Measurements from ENCODE around the gene PHKB.

PHKB gene

DNA sequence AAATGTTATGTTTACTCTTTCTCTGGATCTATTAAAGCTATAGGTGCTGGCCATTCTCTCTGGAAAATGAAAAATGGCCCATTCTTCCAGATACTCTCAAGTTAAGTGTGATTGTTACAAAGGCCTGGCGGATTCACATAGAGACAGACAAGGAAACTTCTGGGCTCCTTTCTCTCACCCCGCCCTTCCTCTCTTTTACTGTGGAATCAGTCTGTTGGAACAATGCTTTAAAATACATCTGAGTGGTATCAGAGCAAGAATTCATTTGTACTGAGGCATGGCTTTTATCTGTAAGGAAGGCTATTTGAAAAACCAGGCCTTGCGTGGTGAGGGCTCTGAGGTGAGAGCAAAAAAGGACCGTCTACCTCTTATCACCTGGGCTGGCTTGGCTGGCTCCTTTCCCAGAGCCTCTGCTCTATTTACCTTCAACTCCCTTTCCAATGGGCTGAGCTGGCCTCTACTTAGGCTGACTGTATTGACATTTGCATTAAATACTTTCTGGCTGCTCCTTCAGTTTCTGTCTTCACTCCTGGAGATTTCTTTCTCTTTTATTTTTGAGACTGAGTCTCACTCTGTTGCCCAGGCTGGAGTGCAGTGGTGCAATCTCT, 274.0 kb downstream of the PHKB start:
- H3K4me1 ChIP-seq (ENCODE audit: control insufficient read depth, insufficient read depth, low read length) = 0 out of 2 replicates have a peak, but pooled peaks cover 5% of the 10 kb centered on the region
- H3K4me3 ChIP-seq (ENCODE audit: low read length) = no peak overlapping the region
- H3K36me3 ChIP-seq (ENCODE audit: control insufficient read depth, insufficient read depth, low read length) = no peaks in the 10 kb centered on the region
- DNase-seq (ENCODE audit: low read depth, low spot score) = no peak
- no CpG with 5 or more reads among the region's 4 CpGs for WGBS (ENCODE audit: insufficient coverage, insufficient read length)
- no peaks in the 10 kb centered on the region for H3K27me3 ChIP-seq (ENCODE audit: control insufficient read depth, insufficient read depth, low read length)
- H3K27ac ChIP-seq (ENCODE audit: low read length) = no peak overlapping the region
- no peaks in the 10 kb centered on the region for H3K9me3 ChIP-seq (ENCODE audit: control insufficient read depth, insufficient read depth, low read length)

DNA sequence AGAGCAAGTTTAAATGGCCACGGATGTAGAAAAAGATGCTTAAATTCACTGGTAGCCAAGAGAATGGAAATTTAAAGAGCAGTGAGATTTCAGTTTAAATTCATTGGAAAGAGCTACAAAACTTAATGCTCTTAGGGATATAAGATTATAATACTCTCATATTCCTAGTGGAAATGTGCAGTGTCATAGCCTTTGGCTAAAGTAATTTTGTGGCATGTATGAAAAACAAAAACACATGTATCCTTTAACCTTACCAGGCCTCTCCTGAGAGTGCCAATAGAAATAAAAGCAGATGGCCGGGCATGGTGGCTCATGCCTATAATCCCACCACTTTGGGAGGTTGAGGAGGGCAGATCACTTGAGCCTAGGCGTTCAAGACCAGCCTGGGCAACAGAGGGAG, 289.2 kb downstream of the PHKB start:
- Histone ChIP-seq H3K27ac (ENCODE audit: low read length) (no peak overlapping the region), H3K4me3 (ENCODE audit: low read length) (no peak overlapping the region), H3K36me3 (ENCODE audit: control insufficient read depth, insufficient read depth, low read length) (no peaks in the 10 kb centered on the region), H3K27me3 (ENCODE audit: control insufficient read depth, insufficient read depth, low read length) (no peaks in the 10 kb centered on the region), H3K4me1 (ENCODE audit: control insufficient read depth, insufficient read depth, low read length) (no peaks in the 10 kb centered on the region), H3K9me3 (ENCODE audit: control insufficient read depth, insufficient read depth, low read length) (no peaks in the 10 kb centered on the region)
- no CpG with 5 or more reads among the region's 3 CpGs for WGBS (ENCODE audit: insufficient coverage, insufficient read length)
- DNase-seq (ENCODE audit: low read depth, low spot score) = no peak
